ENCODE measurements around the gene SPRR2D.

The SPRR2D gene

DNA sequence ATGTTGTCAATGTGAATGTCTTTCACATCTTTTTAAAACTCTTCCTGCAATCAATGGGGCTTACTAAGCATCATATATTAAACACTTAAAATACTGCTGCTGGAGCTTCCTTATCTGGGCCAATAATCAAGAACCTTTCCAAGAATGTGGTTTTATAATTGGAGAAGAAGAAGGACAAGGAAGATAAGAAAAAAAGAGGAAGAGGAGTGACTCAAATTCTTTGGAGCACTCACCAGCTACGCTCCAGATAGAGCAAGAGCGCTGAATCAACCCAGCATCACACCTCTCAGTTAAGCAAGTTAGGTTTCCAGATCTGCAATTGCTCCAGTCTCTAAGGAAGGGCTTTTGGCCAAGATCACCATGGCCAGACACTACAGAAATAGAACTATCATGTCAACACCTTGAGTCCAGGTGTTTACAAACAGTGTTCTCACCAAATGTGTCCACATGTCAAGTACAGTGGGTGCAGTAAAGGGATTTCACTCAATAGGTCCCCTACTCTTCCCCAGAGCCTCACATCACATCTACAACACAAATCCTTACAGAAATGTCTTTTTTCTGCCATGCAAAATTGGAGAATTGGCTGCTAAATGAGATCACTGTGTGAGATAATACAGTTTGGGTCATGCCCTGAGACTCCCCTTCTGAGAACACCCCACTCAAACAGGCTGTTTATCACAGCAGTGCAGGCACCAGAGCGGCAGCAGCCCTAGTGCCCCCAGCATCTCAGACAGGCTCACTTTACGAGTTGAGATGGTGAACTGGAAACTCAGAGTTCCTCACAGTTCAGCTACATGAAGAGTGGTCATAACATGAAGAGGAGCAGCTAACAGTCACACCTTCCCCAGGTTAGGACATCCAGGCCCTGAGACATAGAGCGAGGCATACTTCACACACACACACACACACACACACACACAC, 32.1 kb upstream of the SPRR2D start:
- Histone ChIP-seq H3K36me3 (ENCODE audit: insufficient read depth, low read length) (no peaks in the 10 kb centered on the region), H2AFZ (ENCODE audit: low read length) (no peak overlapping the region), H3F3A (ENCODE audit: insufficient read depth, low read length) (no peaks in the 10 kb centered on the region), H3K27me3 (ENCODE audit: insufficient read depth, low read length) (no peaks in the 10 kb centered on the region), H3K4me2 (ENCODE audit: low read length) (no peak overlapping the region), H3K9me3 (ENCODE audit: low read length) (no peaks in the 10 kb centered on the region), H3K4me1 (ENCODE audit: insufficient read depth, low read length, severe bottlenecking) (no peaks in the 10 kb centered on the region), H3K4me3 (ENCODE audit: low read depth, low read length, poor library complexity, severe bottlenecking) (no peak overlapping the region), H3K79me2 (ENCODE audit: insufficient read depth, low read length) (no peaks in the 10 kb centered on the region), H4K20me1 (ENCODE audit: insufficient read depth, low read length) (no peaks in the 10 kb centered on the region), H3K9ac (ENCODE audit: low read length) (no peak overlapping the region), H3K27ac (ENCODE audit: low read depth, low read length, poor library complexity, severe bottlenecking) (no peak overlapping the region), H3K9me2 (ENCODE audit: low read depth, low read length) (no peaks in the 10 kb centered on the region)
- no peak for TF ChIP-seq EZH2 (IDR thresholded peaks at IDR 0.05; ENCODE audit: borderline replicate concordance, low read length)
- TF ChIP-seq, protein P1, sequence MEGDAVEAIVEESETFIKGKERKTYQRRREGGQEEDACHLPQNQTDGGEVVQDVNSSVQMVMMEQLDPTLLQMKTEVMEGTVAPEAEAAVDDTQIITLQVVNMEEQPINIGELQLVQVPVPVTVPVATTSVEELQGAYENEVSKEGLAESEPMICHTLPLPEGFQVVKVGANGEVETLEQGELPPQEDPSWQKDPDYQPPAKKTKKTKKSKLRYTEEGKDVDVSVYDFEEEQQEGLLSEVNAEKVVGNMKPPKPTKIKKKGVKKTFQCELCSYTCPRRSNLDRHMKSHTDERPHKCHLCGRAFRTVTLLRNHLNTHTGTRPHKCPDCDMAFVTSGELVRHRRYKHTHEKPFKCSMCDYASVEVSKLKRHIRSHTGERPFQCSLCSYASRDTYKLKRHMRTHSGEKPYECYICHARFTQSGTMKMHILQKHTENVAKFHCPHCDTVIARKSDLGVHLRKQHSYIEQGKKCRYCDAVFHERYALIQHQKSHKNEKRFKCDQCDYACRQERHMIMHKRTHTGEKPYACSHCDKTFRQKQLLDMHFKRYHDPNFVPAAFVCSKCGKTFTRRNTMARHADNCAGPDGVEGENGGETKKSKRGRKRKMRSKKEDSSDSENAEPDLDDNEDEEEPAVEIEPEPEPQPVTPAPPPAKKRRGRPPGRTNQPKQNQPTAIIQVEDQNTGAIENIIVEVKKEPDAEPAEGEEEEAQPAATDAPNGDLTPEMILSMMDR (IDR thresholded peaks at IDR 0.05; ENCODE audit: low read length): no peak

DNA sequence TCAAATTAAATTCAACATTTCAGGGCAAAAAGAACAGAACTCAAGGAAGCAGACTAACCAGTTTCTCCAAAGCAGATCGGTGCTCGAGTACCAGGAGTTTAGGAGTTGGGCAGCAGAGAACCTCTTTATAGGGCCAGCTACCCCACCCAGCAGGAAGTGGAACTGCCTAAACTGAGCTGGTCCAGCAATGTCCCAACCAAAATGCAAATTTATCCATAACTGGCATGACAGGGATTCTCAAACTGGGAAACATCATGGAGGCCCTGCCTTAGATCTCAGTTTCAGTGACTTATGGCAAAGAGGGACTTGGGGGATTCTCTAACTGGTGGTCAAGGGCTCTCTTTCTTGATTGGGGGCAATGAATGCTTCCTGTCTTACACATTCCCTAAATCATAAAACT, 30.6 kb upstream of the SPRR2D start, which contains the start of gene SPRR2B:
TSS of gene SPRR2B (minus strand) at position 101 of the 400 bp plus-strand sequence. CDS start 772 bp downstream, outside the sequence.
- Histone ChIP-seq H3K79me2 (ENCODE audit: insufficient read depth, low read length) (no peaks in the 10 kb centered on the region), H4K20me1 (ENCODE audit: insufficient read depth, low read length) (no peaks in the 10 kb centered on the region), H3K27me3 (ENCODE audit: insufficient read depth, low read length) (no peaks in the 10 kb centered on the region), H3K9ac (ENCODE audit: low read length) (no peak within 1 kb of the TSS), H3K4me2 (ENCODE audit: low read length) (no peak within 1 kb of the TSS), H3F3A (ENCODE audit: insufficient read depth, low read length) (no peaks in the 10 kb centered on the region), H3K4me1 (ENCODE audit: insufficient read depth, low read length, severe bottlenecking) (no peaks in the 10 kb centered on the region), H3K9me3 (ENCODE audit: low read length) (no peaks in the 10 kb centered on the region), H3K36me3 (ENCODE audit: insufficient read depth, low read length) (no peaks in the 10 kb centered on the region), H3K27ac (ENCODE audit: low read depth, low read length, poor library complexity, severe bottlenecking) (no peak within 1 kb of the TSS), H3K4me3 (ENCODE audit: low read depth, low read length, poor library complexity, severe bottlenecking) (no peak within 1 kb of the TSS), H2AFZ (ENCODE audit: low read length) (no peak within 1 kb of the TSS), H3K9me2 (ENCODE audit: low read depth, low read length) (no peaks in the 10 kb centered on the region)
- no peak for TF ChIP-seq EZH2 (IDR thresholded peaks at IDR 0.05; ENCODE audit: borderline replicate concordance, low read length)

DNA sequence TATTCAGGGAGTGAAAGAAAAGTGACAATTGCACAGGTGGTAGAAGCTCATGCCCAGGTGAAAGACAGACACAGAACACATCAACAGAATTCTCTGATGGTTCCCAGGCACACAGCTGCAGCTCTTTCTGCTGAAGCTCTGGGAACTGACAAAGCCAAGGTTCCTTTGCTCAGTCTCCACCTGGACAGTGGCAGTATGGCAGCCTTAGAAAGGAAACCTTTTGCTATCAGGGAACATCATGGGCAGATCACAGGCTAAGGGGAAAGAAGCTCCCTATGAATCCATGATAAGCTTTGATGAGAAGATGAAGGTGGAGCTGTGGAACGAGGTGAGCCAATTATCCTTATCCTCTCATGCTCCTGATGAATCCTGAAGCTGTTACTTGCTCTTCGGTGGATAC, 29.3 kb upstream of the SPRR2D start:
- no peaks in the 10 kb centered on the region for H3K27me3 ChIP-seq (ENCODE audit: insufficient read depth, low read length)
- no peaks in the 10 kb centered on the region for H3K79me2 ChIP-seq (ENCODE audit: insufficient read depth, low read length)
- H3K4me2 ChIP-seq (ENCODE audit: low read length): no peak overlapping the region
- no peak for TF ChIP-seq EZH2 (IDR thresholded peaks at IDR 0.05; ENCODE audit: borderline replicate concordance, low read length)
- TF ChIP-seq, protein P1 (IDR thresholded peaks at IDR 0.05; ENCODE audit: low read length): no peak
- no peaks in the 10 kb centered on the region for H3F3A ChIP-seq (ENCODE audit: insufficient read depth, low read length)
- no peaks in the 10 kb centered on the region for H3K36me3 ChIP-seq (ENCODE audit: insufficient read depth, low read length)
- no peaks in the 10 kb centered on the region for H3K9me2 ChIP-seq (ENCODE audit: low read depth, low read length)
- H3K4me3 ChIP-seq (ENCODE audit: low read depth, low read length, poor library complexity, severe bottlenecking): no peak overlapping the region
- H4K20me1 ChIP-seq (ENCODE audit: insufficient read depth, low read length): no peaks in the 10 kb centered on the region
- no peak overlapping the region for H3K27ac ChIP-seq (ENCODE audit: low read depth, low read length, poor library complexity, severe bottlenecking)
- no peak overlapping the region for H2AFZ ChIP-seq (ENCODE audit: low read length)
- H3K9me3 ChIP-seq (ENCODE audit: low read length): no peaks in the 10 kb centered on the region
- H3K9ac ChIP-seq (ENCODE audit: low read length): no peak overlapping the region
- H3K4me1 ChIP-seq (ENCODE audit: insufficient read depth, low read length, severe bottlenecking): no peaks in the 10 kb centered on the region
